ENCODE results near the gene OGDH. TPM values are rescaled to one million over a fixed set of nuclear protein-coding genes. Genes with fewer than 3 reads are reported as not detected.
A peak's percentile ranks its signal among the peaks of the same experiment; 100 is the strongest.

The OGDH gene
- total and polyA plus RNA-seq, 2 of the 13 experiments (the other 11 are each of a cell fraction or from before 2014, with no cell fraction given), result 17.4 to 25.4 TPM

- TF ChIP-seq ZBTB2 (CRISPR knock-in tag; IDR thresholded peaks at IDR 0.05; ENCODE audit: low read depth) (0 out of 2 replicates have a peak, but pooled peaks have one; percentile 22), ZNF441 (CRISPR knock-in tag; IDR thresholded peaks at IDR 0.05; ENCODE audit: borderline replicate concordance) (0 out of 2 replicates have a peak, but pooled peaks have one; percentile 57), CEBPZ (IDR thresholded peaks at IDR 0.05; ENCODE audit: low read length) (no peak), FOXP4 (CRISPR knock-in tag; IDR thresholded peaks at IDR 0.05) (peak; percentile 48; the same call in 1 of the 2 replicates), GPN1 (CRISPR knock-in tag; IDR thresholded peaks at IDR 0.05; ENCODE audit: borderline replicate concordance) (no peak), ZNF331 (CRISPR knock-in tag; IDR thresholded peaks at IDR 0.05) (peak; percentile 20; the same call in 1 of the 2 replicates), FOXC1 (CRISPR knock-in tag; IDR thresholded peaks at IDR 0.05; ENCODE audit: borderline replicate concordance) (peak; percentile 93), ZNF841 (CRISPR knock-in tag; IDR thresholded peaks at IDR 0.05; ENCODE audit: borderline replicate concordance) (no peak), EED (CRISPR knock-in tag; IDR thresholded peaks at IDR 0.05) (no peak), ZNF790 (CRISPR knock-in tag; IDR thresholded peaks at IDR 0.05; ENCODE audit: borderline replicate concordance) (no peak), ELK4 (CRISPR knock-in tag; IDR thresholded peaks at IDR 0.05; ENCODE audit: borderline replicate concordance) (no peak), CBX1 (IDR thresholded peaks at IDR 0.05; ENCODE audit: low read depth) (peak; percentile 48), DMAP1 (CRISPR knock-in tag; IDR thresholded peaks at IDR 0.05) (peak; percentile 63; the same call in 1 of the 2 replicates), BCL3 (CRISPR knock-in tag; IDR thresholded peaks at IDR 0.05) (peak; percentile 47; the same call in 1 of the 2 replicates), MXI1 (IDR thresholded peaks at IDR 0.05; ENCODE audit: borderline replicate concordance, low read depth, low read length) (peak; percentile 36; the same call in 1 of the 3 replicates), MIXL1 (CRISPR knock-in tag; IDR thresholded peaks at IDR 0.05) (peak; percentile 26; the same call in 1 of the 2 replicates), ZNF776 (CRISPR knock-in tag; IDR thresholded peaks at IDR 0.05) (no peak; the same call in 1 of the 2 replicates), ZNF577 (CRISPR knock-in tag; IDR thresholded peaks at IDR 0.05; ENCODE audit: borderline replicate concordance, low read depth) (no peak)
Observed at GRCh38 chr7:44581879-44582603, 24.4 kb upstream of the OGDH start, which contains the start of gene TMED4 (continued).
